Measurements from ENCODE around the gene CCDC122.

Gene CCDC122

DNA sequence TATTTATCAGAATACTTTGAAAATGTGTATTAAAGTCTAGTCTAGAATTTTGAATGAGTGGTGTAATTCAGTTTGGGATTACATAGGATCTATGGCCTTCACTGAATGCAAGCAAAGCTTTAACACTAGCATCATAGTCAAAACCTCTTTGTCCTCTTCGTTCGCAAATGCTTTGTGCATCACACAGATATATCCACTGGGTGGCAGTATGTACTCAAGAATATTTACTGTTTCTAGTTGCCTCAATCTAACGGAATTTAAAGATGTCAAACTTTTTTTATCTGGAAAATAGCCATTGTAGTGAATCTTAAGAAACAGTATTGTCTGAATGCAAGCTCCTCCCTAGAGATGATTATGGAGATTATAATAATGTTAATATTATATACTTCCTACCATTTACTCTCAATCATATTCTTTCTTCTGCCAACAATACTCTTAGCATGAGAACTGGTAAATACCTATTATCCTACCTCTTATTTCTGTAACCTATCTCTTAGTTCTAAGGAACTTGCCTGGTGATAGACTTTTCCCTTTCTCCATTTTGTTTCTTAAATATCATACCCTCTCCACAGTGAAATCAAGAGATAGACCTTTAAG lies 26.0 kb upstream of the CCDC122 start:
- H3K27ac ChIP-seq = no peak overlapping the region
- no peak overlapping the region for H3K4me3 ChIP-seq (ENCODE audit: low read depth, low read length)
- TF ChIP-seq, protein P1, sequence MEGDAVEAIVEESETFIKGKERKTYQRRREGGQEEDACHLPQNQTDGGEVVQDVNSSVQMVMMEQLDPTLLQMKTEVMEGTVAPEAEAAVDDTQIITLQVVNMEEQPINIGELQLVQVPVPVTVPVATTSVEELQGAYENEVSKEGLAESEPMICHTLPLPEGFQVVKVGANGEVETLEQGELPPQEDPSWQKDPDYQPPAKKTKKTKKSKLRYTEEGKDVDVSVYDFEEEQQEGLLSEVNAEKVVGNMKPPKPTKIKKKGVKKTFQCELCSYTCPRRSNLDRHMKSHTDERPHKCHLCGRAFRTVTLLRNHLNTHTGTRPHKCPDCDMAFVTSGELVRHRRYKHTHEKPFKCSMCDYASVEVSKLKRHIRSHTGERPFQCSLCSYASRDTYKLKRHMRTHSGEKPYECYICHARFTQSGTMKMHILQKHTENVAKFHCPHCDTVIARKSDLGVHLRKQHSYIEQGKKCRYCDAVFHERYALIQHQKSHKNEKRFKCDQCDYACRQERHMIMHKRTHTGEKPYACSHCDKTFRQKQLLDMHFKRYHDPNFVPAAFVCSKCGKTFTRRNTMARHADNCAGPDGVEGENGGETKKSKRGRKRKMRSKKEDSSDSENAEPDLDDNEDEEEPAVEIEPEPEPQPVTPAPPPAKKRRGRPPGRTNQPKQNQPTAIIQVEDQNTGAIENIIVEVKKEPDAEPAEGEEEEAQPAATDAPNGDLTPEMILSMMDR (IDR thresholded peaks at IDR 0.05; ENCODE audit: low read depth, low read length) = peak; percentile 10; the same call in 1 of the 2 replicates
- H3K36me3 ChIP-seq = no peaks in the 10 kb centered on the region
- H3K27me3 ChIP-seq (ENCODE audit: insufficient read depth, low read depth, severe bottlenecking) = no peaks in the 10 kb centered on the region
- H3K9me3 ChIP-seq (ENCODE audit: severe bottlenecking) = no peaks in the 10 kb centered on the region
- peak; percentile 8 for DNase-seq

DNA sequence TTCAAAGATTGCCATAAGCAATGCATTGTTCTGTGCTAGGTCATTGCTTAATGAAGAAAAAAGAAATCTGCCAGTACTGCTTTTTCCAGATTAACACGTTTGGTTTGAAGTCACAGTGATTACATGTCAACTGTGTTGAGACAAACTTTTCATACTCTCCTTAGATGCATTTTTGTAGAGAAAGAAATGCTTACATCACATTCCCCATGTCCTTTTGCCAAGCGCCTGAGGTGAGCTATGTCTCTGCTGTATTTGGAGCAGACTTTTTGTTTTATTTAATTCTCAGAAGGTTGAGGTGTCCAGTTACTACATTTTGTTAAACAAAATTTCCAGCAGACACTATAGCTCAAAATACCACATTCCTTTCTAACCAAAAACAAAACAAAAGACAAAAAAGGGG lies 16.4 kb upstream of the CCDC122 start:
- Histone ChIP-seq H3K27ac (no peak overlapping the region), H3K4me3 (ENCODE audit: low read depth, low read length) (no peak overlapping the region), H3K36me3 (no peaks in the 10 kb centered on the region), H3K9me3 (ENCODE audit: severe bottlenecking) (no peaks in the 10 kb centered on the region), H3K27me3 (ENCODE audit: insufficient read depth, low read depth, severe bottlenecking) (no peaks in the 10 kb centered on the region)
- TF ChIP-seq, protein P1 (IDR thresholded peaks at IDR 0.05; ENCODE audit: low read depth, low read length) = no peak
- DNase-seq = no peak

DNA sequence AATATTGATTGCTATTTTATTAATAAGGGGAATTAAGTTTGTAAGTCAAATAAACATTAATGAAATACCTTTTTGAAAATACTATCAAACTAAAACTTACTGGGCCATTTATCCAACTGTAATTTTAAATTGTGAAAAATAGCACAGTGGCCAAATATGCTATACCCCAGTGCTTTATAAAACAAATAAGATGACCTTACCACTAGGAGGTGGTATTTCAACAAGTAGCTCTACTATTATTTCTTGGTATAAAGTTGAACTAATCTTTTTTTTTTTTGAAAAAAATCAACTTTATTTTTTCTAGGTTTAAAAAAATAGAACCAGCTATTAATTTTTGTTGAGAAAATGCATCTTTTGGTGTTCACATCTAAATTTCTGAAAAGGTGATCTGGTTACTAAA lies 14.9 kb upstream of the CCDC122 start:
- no peaks in the 10 kb centered on the region for H3K27me3 ChIP-seq (ENCODE audit: insufficient read depth, low read depth, severe bottlenecking)
- DNase-seq = no peak
- H3K27ac ChIP-seq = no peak overlapping the region
- H3K9me3 ChIP-seq (ENCODE audit: severe bottlenecking) = no peaks in the 10 kb centered on the region
- H3K4me3 ChIP-seq (ENCODE audit: low read depth, low read length) = no peak overlapping the region
- TF ChIP-seq, protein P1 (IDR thresholded peaks at IDR 0.05; ENCODE audit: low read depth, low read length) = no peak
- H3K36me3 ChIP-seq = no peaks in the 10 kb centered on the region

DNA sequence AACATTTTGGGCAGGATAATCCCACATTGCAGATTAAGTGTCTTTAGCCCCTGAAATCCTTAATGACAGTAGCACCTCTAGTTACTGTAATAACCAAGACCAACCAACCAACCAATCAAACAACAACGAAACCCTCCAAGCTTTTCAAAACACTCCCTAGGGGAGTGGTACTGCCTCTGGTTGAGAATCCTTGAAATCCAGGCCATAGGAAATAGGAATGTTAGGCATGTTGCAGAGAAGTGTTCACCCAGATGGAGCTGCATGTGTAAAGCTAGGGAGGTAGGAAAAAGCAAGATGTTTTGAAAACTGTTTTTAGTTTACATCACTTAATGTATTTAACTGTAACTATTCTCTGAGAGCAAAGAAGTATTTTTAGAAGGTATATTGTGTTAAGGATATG lies 4.7 kb upstream of the CCDC122 start:
- no peaks in the 10 kb centered on the region for H3K9me3 ChIP-seq (ENCODE audit: severe bottlenecking)
- TF ChIP-seq, protein P1 (IDR thresholded peaks at IDR 0.05; ENCODE audit: low read depth, low read length) = no peak
- DNase-seq = no peak
- no peak overlapping the region for H3K4me3 ChIP-seq (ENCODE audit: low read depth, low read length)
- H3K27me3 ChIP-seq (ENCODE audit: insufficient read depth, low read depth, severe bottlenecking) = no peaks in the 10 kb centered on the region
- no peaks in the 10 kb centered on the region for H3K36me3 ChIP-seq
- no peak overlapping the region for H3K27ac ChIP-seq

DNA sequence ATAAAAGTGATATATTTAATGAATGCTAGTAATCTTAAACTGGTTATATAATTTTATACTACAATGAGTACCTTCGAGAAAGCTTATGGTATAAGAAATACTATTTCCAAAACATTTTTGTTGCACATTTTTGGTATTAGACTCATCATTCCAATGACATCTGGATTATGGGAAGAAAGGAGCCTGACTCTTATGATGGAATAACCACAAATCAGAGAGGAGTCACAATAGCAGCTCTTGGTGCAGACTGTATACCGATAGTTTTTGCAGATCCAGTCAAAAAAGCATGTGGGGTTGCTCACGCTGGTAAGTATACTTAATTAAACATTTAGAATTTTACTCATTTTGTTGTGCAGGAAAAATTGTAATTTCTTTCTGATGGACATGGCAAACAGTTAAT lies 4.1 kb upstream of the CCDC122 start:
- TF ChIP-seq, protein P1 (IDR thresholded peaks at IDR 0.05; ENCODE audit: low read depth, low read length) = no peak
- no peak for DNase-seq
- no peaks in the 10 kb centered on the region for H3K27me3 ChIP-seq (ENCODE audit: insufficient read depth, low read depth, severe bottlenecking)
- no peak overlapping the region for H3K27ac ChIP-seq
- H3K4me3 ChIP-seq (ENCODE audit: low read depth, low read length) = no peak overlapping the region
- H3K36me3 ChIP-seq = no peaks in the 10 kb centered on the region
- no peaks in the 10 kb centered on the region for H3K9me3 ChIP-seq (ENCODE audit: severe bottlenecking)

DNA sequence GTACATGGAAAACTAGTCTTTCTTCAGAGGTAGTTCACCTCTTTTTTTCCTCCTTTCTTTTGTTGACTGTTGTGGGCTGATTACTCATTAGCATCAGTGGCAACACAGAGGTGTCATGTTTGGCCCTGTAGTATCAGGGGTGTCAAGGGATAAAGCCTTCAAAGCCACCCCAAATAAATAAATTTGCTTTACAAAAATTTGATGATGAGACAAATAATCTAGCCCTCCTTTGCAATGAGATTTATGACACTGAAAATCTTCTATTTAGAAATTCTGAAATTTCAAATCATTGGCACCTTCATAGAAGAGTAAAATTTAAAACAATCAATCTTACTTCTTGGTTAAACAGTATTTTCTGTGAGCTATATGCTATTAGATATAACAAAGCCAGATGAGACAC lies 2.0 kb upstream of the CCDC122 start:
- Histone ChIP-seq H3K9me3 (ENCODE audit: severe bottlenecking) (no peaks in the 10 kb centered on the region), H3K4me3 (ENCODE audit: low read depth, low read length) (no peak overlapping the region), H3K36me3 (no peaks in the 10 kb centered on the region), H3K27ac (no peak overlapping the region), H3K27me3 (ENCODE audit: insufficient read depth, low read depth, severe bottlenecking) (no peaks in the 10 kb centered on the region)
- TF ChIP-seq, protein P1 (IDR thresholded peaks at IDR 0.05; ENCODE audit: low read depth, low read length) = no peak
- no peak for DNase-seq
